Measurements from ENCODE around the gene SUCO.
A peak's percentile ranks its signal among the peaks of the same experiment; 100 is the strongest.
"Not testable (repeated sequence)": the region's sequence is repeated elsewhere in the genome, so short reads cannot be mapped to it uniquely, and the experiment has no call there.

Gene SUCO

DNA sequence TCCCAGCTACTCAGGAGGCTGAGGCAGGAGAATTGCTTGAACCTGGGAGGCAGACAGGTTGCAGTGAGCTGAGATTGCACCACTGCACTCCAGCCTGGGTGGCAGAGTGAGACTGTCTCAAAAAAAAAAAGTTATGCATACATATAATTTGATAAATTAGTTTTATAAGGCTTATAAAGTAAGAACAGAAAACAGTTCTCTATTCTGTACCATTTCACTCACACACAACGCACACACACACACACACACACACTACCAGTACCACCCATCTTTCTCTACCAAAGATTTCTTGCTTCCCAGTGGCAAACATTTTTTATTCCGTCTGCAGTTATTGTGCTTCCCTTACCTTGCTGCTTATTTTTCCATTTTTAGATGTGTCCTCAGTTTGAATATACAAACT, 79.5 kb downstream of the SUCO start:
- DNase-seq (ENCODE audit: low read depth) = no peak

DNA sequence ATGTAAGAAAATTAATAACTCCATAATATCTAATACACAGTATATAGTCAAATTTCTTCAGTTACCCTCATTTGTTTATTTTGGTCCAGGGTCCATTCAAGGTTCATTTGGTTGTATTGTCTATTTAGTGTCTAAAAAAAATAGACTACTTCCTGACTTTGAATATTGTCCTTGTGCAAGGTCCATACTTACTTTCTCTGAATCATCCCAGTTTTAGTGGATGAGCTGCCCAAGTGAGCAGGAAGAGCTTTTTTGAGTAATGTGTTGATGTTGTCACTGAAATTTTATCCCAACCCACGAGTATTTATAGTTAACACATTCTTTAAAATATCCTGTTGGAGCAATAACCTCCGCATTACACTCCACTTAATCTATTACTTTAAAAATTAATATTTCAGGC, 80.3 kb downstream of the SUCO start:
- DNase-seq (ENCODE audit: low read depth) = no peak

DNA sequence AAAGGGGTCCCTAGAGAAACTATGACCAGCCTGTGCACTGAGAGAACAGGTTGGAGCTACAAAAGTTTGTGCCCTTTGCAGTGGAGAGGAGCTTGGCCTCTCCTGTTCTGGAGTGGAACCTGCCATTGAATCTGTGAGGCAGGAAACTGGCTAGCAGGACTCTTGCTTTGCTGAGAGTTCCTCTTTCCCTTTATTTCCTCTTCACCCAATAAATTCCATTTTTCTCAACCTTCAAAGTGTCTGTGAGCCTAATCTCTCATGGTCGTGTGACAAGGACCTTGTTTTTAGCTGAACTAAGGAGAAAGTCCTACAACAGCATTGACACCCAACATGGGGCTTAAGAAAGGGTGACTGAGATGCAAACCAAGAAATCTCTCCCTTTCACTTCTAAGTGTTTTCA, 83.2 kb downstream of the SUCO start:
- no peak for DNase-seq (ENCODE audit: low read depth)

DNA sequence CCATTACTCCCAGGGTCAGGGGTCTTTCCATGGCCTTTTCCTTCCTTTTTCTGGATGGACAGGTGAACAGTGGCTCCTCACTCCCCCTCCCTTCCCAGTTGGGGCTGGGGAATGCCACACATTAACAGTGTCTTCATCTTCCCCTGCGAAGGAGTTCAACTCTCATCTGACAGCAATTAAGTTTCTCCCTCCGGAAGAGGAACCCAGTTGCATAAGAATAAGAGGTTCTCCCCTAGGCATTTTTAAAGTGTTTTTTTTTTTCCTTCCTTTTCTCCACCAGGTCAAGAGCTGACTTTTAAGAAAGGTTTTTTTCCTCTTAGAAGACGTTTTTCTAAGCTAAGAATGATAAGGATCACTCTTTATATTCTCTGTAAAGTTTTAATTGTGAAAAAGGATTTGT, 83.7 kb downstream of the SUCO start:
- no peak for DNase-seq (ENCODE audit: low read depth)

DNA sequence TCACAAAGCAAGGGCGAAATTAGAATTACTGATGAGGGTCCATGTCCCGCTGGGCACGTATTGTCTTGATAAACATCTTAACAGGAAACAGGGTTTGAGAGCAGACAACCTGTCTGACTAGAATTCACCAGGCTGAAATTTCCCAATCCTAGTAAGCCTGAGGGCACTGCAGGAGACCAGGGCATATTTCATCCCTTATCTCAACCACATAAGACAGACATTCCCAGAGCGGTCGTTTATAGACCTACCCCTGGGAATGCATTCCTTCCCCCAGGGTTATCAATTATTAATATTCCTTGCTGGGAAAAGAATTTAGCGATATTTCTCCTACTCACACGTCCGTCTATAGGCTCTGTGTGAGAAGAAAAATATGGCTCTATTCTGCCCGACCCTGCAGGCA, 87.7 kb downstream of the SUCO start:
- DNase-seq (ENCODE audit: low read depth) = not testable (repeated sequence)

DNA sequence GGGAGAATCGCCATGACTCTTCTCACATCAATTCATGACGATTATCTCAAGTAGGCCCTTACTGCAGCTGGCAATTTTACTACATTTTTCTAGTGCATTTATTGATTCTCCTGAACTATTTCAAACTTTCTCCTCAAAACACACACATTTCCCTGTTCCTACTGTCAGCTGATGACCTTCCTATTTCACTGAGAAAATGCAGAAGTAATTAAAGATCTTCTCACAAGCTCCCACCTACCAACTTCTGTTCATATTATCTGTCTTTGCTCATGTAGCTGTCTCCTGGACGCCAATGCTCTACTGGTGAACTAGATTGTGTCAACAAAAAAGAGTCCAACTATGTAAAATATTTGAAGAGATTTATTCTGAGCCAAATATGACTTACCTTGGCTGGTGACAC, 89.6 kb downstream of the SUCO start:
- DNase-seq (ENCODE audit: low read depth) = no peak

DNA sequence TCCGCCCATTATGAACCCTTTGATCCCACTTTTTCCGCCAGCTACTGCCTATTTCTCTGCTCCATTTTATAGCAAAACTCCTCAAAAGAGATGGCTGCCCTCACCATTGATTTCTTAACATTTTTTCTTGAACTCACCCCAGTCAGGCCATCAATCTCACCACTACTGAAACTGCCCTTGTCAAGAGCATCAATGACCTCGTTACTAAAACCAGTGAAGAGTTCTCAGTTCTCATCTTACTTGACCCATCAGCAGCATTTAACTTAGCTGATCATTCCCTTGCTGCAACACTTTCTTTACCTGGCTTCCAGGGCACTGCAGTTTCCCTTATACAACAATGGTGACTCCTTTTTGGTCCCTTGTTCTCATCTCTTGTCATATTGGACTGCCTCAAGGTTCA, 90.8 kb downstream of the SUCO start:
- no peak for DNase-seq (ENCODE audit: low read depth)

DNA sequence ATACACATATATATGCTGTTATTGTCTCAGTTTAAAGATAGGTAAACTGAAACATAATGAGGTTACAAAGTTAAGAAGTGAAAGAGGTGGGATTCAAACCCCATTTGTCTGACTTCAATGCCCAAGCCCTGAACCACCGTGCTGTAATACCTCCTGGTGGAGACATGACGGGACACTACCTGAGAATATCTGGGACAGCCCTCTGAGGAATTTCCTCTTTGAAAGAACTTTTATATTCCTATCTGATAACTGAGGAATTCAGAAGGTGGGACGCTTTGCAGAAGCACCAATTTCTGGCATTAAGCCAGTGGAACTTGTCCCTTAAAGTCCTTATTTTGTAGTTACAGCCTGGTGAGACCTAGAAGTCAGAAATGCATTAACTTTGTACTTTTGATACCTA, 93.9 kb downstream of the SUCO start:
- no peak for DNase-seq (ENCODE audit: low read depth)

DNA sequence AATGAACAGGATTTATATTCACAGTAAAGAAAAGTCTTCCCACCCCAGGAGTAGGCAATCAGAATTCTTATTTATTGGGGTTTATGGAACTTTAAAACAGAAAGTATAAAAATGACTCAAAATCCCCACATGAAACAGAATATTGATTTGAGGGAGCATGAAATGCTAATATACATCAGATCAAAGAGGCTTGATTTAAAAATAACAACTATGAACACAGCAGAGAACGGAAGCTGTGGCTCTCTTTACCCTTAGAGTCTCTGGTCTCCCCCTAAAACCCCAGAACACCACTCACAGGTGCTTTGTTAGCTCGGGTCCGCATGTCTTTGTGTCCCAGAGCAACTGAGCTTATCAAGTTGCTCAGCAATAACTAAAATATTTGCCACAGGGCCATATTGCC, 94.8 kb downstream of the SUCO start:
- DNase-seq (ENCODE audit: low read depth) = no peak

DNA sequence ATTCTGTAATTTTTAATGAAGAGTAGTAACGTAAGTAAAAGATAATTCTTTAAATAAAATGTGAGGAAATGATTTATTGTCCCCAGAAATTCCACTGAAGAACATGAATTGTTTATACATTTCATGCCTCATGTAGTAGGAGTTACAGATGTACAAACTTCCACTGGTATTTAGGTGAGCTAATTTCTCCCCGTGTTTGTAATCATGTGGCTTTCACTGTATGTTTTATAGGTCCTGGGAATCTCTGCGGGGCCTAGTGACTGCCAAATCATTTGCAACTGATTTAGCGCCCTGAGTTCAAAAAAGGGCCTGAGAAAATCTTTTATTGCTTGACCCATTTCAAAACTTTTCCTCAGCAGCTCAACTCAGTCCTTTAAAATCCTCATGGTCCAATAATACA, 95.5 kb downstream of the SUCO start:
- DNase-seq (ENCODE audit: low read depth) = no peak

DNA sequence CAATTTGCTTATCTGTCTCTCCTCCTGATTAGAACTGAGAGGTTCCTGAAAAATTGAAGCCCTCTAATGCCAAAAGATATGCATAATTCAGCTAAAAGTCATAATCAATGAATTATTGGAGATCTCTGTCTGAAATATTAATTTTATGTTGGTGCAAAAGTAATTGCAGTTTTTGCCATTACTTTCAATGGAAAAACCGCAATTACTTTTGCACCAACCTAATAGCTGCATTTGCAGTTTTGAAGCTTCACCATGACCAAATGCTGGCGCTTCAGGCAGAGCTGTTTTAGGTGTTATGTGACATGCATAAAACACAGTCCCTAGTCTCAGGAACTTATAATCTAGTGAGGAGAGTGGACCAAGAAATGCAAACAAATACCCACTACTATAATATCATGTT, 96.2 kb downstream of the SUCO start:
- DNase-seq (ENCODE audit: low read depth) = no peak

DNA sequence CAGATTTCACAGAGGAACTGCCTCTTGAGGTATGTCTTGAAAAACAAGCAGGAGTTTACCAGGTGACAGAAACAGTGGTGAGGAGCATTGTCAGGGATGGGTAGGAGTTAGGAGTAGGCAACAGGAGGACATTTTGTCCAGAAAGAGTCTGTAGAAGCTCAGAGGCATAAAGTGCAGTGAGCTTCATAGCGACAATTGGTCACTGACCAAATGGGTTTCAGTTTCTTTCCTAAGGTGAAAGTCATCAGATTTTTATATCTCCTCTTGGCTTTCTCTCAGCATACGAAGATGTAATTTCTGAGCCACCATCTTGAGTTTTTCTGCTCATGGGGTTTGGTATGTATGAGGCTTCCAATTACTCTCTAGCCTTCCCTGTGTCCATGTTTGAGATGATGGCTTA, 96.7 kb downstream of the SUCO start:
- DNase-seq (ENCODE audit: low read depth) = no peak

DNA sequence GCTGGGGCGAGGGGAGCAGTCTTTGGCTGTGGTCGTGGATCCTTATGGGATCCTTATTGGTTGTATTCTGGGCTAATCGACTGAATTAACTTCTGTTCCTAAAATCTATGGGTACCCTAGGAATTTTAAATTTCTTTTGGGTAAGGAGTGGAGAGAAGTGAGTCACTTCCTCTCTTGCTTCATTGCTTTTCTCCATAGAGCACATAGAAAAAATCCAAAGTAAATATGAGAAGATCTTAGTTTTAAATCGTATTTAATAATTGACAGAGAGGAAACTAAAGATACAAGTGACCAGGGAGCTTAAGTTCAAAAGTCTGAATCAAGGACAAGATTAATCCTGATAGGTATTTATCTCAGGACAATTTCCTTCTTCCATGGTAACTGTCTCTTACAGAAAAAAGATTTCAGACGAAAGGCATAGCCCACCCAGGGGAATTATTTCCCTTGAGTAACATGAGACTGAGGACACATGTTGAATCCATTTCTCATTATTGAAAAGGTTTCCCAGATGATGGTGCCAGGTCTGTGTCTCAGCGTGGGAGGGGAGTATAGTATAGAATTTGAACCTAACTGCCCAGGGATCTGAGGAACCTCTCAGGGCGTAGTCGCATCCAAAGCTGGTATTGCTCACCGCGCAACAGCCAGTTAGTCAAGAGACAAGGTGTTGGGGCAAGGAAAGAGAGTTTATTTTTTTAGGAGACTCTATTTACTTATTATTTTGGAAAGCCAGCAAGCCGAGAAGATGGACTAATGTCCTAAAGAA, 97.3 kb downstream of the SUCO start:
- no peak for DNase-seq (ENCODE audit: low read depth)

DNA sequence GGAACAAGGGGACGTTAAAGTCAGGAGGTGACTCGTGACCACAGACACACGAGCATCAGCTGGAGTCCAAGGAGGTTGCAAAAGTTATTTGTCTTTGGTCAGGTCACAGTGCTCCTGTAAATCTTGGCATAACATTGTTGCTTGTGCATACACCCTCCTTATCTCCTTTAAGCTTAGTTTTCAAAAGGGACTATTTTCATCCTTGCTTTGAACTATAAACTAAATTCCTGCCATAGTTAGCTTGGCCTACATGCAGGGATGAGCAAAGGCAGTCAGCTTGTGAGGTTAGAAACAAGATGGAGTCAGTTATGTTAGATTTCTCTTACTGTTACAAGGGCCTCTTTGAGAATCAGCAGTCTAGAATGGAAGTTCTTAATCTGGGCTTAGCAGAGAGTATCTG, 97.9 kb downstream of the SUCO start:
- DNase-seq (ENCODE audit: low read depth) = no peak

DNA sequence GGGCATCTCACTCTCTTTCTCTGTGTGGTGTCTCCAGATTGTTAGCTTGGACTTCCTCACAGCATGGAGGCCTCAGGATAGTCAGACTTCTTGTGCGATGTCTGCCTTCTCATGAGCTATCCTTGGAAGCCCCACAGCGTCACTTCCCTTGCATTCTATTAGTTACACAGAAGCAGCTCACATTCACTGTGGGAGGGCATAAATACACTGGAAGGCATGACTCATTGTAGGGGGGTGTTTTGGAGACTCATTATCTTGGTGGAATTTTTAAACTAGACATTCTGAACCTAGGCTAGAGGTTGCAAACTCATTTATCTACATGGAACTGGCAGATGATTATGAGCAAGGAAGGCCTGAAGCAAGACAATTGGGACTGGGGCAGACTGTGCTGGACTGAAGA, 104.6 kb downstream of the SUCO start:
- no peak for DNase-seq (ENCODE audit: low read depth)

DNA sequence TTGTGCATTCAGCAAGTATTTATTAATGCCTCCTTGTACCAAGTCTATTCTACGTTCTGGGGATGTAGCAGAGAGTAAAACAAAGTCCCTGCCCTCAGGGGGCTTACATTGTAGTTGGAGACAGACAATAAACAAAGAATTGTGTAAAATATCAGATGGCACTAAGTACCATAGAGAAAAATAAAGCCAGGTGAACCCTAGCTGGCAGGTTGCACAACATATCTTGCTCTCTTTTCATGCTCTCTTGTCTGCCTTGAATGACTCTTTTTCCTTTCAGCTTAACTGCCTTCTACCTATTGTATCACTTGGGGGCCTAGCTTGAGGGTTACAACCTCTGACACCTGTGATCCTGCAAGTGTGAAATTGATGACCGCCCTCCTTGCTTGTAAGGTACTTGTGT, 105.3 kb downstream of the SUCO start:
- no peak for DNase-seq (ENCODE audit: low read depth)

DNA sequence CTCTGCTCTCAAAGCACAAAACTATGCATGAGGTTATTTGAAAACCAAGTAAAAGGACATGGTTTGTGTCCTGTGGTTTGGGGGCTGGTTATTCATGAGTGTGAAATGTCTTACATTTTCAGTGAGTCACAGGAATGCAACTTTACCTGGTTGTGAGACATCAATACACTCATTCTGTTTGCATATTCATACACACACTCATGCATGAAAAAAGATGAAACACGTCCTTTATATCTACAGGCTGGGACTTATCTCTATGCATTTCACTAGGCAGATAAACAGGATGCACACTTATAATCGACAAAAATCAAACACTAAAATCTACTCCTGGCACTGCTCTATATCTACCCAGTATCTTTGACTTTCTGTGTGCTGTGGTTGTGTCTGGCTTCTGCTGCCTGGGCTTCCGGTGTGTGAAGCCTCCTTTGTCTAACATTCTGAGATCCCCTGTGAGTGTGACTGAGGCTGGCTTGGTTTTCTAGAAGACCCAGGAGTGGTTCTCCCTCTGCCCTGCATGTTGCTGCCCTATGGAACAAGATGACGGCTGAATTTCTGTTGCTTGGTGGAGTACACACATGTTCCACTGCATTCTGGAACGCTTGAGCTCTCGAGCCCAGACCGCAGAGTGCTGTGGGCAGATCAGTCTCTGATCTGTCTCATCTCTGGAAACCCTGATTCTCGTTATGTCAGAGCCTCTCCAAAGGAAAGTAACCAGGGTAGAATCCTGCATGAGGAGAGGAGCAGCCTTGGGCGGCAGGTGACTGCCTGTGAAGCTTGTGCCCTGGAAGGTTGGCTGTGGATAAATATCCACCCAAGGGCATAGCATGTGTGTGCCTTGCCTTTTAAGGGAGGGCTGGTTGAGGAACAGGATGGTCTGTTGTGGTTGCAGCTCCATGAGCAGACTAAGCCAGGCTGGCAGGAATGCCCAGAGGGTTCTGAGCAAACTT, 106.2 kb downstream of the SUCO start:
- peak; percentile 46 for DNase-seq (ENCODE audit: low read depth)

DNA sequence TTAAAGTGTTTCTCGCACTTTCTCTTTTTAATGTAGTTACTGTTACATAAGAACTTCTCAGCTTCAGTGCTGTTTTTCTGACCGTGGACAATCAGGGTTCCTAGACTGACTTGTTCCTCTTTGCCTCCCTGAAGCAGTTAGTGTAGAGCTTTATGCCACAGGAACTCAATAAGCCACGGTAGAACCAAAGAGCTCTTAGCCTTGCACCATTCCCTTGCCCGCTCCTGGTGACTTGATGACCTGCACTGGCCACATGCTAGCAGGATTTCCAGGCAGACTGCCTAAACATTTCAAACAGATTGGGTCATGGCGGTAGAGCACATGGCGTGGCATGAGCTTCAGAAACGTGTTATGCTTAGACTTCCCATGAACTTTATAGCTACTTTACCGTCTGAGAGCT, 107.2 kb downstream of the SUCO start:
- no peak for DNase-seq (ENCODE audit: low read depth)

DNA sequence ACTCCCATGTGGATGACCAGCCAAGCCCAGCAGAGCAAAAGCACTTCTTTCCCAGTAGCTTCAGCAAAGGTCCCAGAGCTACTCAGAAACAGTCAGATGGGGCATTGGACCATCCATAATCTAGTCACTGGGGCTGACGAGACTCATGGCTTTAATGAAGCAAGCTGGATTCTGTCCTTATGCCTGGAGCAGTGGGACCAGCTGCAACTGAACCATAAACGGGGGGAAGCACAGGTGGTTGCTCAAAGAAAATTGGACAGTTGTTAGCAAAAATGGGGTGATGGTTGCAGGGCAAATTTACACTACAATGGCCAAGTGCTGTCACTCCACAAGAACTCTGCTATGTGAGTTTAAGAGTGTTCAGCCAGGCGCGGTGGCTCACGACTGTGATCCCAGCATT, 108.5 kb downstream of the SUCO start:
- DNase-seq (ENCODE audit: low read depth) = no peak

DNA sequence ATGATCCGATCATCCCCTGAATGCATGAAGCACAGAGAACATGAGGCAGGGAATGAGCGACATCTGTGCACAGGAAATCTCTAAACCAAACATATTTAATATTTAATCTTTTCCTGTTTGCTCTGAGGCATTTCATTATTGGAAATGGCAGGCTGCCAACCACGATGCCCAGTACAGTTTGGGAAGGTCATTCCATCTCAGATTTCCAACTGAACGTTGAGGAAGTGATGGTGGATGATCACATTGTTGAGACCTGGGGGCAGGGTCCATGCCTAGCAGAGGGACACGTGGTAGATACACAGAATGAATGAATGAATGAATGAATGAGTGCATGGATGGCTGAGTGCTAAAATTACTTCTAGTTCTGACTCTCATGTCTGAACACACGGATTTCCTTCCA, 110.0 kb downstream of the SUCO start:
- DNase-seq (ENCODE audit: low read depth) = no peak

DNA sequence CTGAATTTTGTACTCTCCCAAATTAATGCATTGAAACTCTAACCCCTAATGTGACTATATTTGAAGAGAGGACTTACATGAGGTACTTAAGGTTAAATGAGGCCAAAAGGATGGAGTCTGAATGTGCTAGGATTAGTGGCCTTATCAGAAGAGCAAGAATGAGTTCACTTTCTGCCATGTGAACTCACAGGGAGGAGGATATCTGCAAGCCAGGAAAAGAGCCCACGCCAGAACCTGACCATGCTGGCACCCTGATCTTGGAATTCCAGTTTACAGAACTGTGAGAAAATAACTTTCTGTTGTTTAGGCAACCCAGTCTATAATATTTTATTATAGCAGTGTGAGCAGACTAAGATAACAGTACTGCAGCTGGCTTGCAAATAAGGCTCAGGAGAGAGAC, 113.7 kb downstream of the SUCO start:
- no peak for DNase-seq (ENCODE audit: low read depth)

DNA sequence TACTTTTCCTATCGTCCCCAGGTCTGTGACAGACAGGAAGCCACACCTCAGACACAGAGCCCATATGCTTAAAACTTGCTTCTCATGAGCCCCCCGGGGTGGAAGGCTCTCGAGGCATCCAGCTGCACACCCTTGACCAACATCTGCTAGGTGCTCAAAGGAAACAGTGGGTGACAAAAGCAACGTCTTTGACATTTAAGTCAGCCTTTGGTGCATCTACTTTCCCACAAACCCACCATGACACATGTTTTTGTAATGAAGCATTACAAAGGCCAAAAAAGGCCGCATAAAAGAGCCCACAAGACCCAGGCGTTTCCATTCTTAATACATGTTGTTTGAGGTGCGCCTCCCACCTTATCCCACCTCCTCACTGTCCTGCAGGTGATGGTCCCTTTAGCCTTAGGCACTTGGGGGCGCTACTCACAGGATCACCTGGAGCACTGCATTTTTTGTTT, 114.2 kb downstream of the SUCO start:
- DNase-seq (ENCODE audit: low read depth) = no peak

DNA sequence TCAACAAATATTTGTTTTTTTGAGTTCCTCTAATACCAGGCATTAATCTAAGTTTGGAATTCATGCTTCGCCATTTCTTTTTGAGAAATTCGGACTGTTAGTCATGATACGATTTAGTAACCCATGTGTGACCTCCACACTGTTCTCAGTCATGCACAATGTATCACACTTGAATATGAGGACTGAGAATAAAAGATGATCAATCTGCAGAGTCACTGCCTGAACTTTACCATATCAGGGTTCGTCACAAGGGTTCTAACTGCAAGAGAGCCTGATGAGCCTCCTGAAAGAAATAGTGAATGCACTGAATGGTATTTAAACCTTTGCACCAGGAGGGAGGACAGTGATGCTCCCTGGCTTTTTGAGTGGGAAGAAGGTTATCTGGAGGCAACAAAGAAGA, 115.0 kb downstream of the SUCO start:
- DNase-seq (ENCODE audit: low read depth) = no peak

Measured in stimulated activated CD8-positive, alpha-beta memory T cell treated with anti-CD3 and anti-CD28 coated beads, Interleukin-15, amount 100 ng/mL, for 1 hour (primary cell).